HepG2 (cell line): Measurements from ENCODE around the gene GOLPH3. TPM values are rescaled to one million over a fixed set of nuclear protein-coding genes. Genes with fewer than 3 reads are reported as not detected.

Experiments
- ATAC-seq: fragments of 200-7000 bp; cut with Tn5 transposase; 3 replicates; pipeline ENCODE4 v1.9.1; 2020; ENCODE audit warnings: mild to moderate bottlenecking, moderate library complexity
- BruUV-seq: library from RNA; stranded (reverse); fragments of 400-500 nt; replicated peaks from 2 replicates; lab custom pipeline; 2021; lab: Mats Ljungman, UMichigan
- CTCF ChIA-PET: fragments of 300-600 bp; formaldehyde crosslinking; extraction: SDS; loops from one replicate; lab custom pipeline; 2021; ENCODE audit warnings: low total read pairs, inconsistent platforms, low intra/inter-chr PET ratio; lab: Yijun Ruan, JAX
- POLR2A ChIA-PET: fragments of 350-600 bp; sonication (Branson Sonifier 250); formaldehyde crosslinking; loops from one replicate; lab custom pipeline; 2020; ENCODE audit warnings: antibody characterized with exemption, inconsistent platforms; lab: Yijun Ruan, JAX
- DNase-seq: peaks from one replicate; pipeline ENCODE4 v3.0.0-alpha.2; 2015; ENCODE audit warnings: low spot score
- FAIRE-seq: peaks from 3 replicates; lab custom pipeline; 2011; peaks lifted over from hg19 to GRCh38; lab: Jason Lieb, UNC
- H2AFZ ChIP-seq: one replicate; pipeline ENCODE4 v1.6.1; 2011; ENCODE audit warnings: low read length, inconsistent platforms
- H3K27ac ChIP-seq: fragments of 300-600 bp; 3 replicates; pipeline ENCODE4 v1.8.0; 2011; ENCODE audit warnings: mixed run types, mild to moderate bottlenecking, mixed read lengths, low read length, inconsistent platforms; ENCODE audit not compliant: insufficient read depth; ENCODE audit errors: extremely low read length
- H3K27me3 ChIP-seq, 2 experiments: fragments of 200-600 bp in 1 of 2; 2 replicates in 1 of 2; 3 replicates in 1 of 2; pipeline versions ENCODE4 v1.6.0 to v1.8.0; 2011; ENCODE audit warnings: low read length in 2 of 2, mild to moderate bottlenecking in 2 of 2, moderate library complexity in 2 of 2, inconsistent platforms in 1 of 2; ENCODE audit not compliant: insufficient read depth in 2 of 2, control insufficient read depth in 1 of 2
- H3K36me3 ChIP-seq, 2 experiments: fragments of 200-600 bp in 1 of 2; replicated peaks in 1 of 2; 2 replicates in 1 of 2; 3 replicates in 1 of 2; pipeline versions ENCODE4 v1.5.1 to v1.8.0; 2011; ENCODE audit warnings: low read length in 2 of 2, inconsistent platforms in 1 of 2; ENCODE audit not compliant: insufficient read depth in 2 of 2, control insufficient read depth in 1 of 2
- H3K4me1 ChIP-seq: 2 replicates; pipeline ENCODE4 v1.5.1; 2012; ENCODE audit warnings: low read length, inconsistent platforms; ENCODE audit not compliant: insufficient read depth
- H3K4me2 ChIP-seq: 2 replicates; pipeline ENCODE4 v1.6.0; 2011; ENCODE audit warnings: low read depth, low read length, inconsistent platforms
- H3K4me3 ChIP-seq, 3 experiments: fragments of 200-600 bp in 1 of 3; sonication (generic), shearing (Covaris generic) in 1 of 3; replicated peaks in 1 of 3; 2 replicates each; pipeline ENCODE4 v1.5.1; 2011 to 2016; ENCODE audit warnings: low read length in 3 of 3, inconsistent platforms in 2 of 3, low read depth in 2 of 3, mild to moderate bottlenecking in 2 of 3, control low read depth in 1 of 3, mixed read lengths in 1 of 3; ENCODE audit not compliant: insufficient read depth in 1 of 3
- H3K79me2 ChIP-seq: one replicate; pipeline ENCODE4 v1.6.1; 2011; ENCODE audit warnings: low read length, inconsistent platforms; ENCODE audit not compliant: insufficient read depth
- H3K9ac ChIP-seq: 2 replicates; pipeline ENCODE4 v1.6.0; 2011; ENCODE audit warnings: mild to moderate bottlenecking, low read depth, low read length, inconsistent platforms; ENCODE audit not compliant: insufficient read depth
- H3K9me3 ChIP-seq: 2 replicates; pipeline ENCODE4 v1.5.1; 2012; ENCODE audit warnings: mild to moderate bottlenecking, low read length
- H4K20me1 ChIP-seq: 2 replicates; pipeline ENCODE4 v1.6.0; 2011; ENCODE audit warnings: inconsistent platforms, mild to moderate bottlenecking, low read length, moderate library complexity; ENCODE audit not compliant: insufficient read depth
- FIP1L1 ChIP-seq: fragments of 200-400 bp; formaldehyde crosslinking; IDR thresholded peaks from 2 replicates; pipeline ENCODE4 v1.6.1; 2018; ENCODE audit warnings: low read depth, mild to moderate bottlenecking, low read length, moderate library complexity, borderline replicate concordance; ENCODE audit not compliant: insufficient read depth
- KLF11 ChIP-seq: IDR thresholded peaks from 2 replicates; pipeline ENCODE4 v1.6.1; 2016; ENCODE audit warnings: missing compliant biosample characterization
- SNAPC2 ChIP-seq: sonication (generic); formaldehyde crosslinking; IDR thresholded peaks from 2 replicates; pipeline ENCODE4 v1.8.1; 2022; ENCODE audit warnings: mild to moderate bottlenecking, missing genetic modification reagents
- ZIK1 ChIP-seq: sonication (generic); formaldehyde crosslinking; IDR thresholded peaks from 2 replicates; pipeline ENCODE4 v1.5.0; 2020; ENCODE audit warnings: mild to moderate bottlenecking, low read depth, missing genetic modification reagents, borderline replicate concordance
- ZNF558 ChIP-seq: sonication (generic); formaldehyde crosslinking; IDR thresholded peaks from 2 replicates; pipeline ENCODE4 v1.9.0; 2022; ENCODE audit warnings: mild to moderate bottlenecking, missing genetic modification reagents, borderline replicate concordance
- ZNF770 ChIP-seq: sonication (generic); formaldehyde crosslinking; IDR thresholded peaks from 2 replicates; pipeline ENCODE4 v1.5.0; 2020; ENCODE audit warnings: mild to moderate bottlenecking, missing genetic modification reagents
- whole genome bisulfite sequencing: methylation state at CpG from one replicate; pipeline ENCODE4 v1.1.6; 2017; ENCODE audit warnings: low lambda C conversion rate; 5-methylcytosine and 5-hydroxymethylcytosine counted together
- in situ Hi-C: cut with HindIII; loops from 2 replicates; pipeline ENCODE4 v1.10.0; 2017; ENCODE audit warnings: low pct_unique_long_range_greater_than_20kb; ENCODE audit not compliant: extremely low pct_ligation_motif_present
- intact Hi-C: fragments of 100-400 bp; cut with micrococcal nuclease; formaldehyde crosslinking; loops from one replicate; pipeline ENCODE4 v1.10.0; 2022; ENCODE audit not compliant: unreplicated experiment
- polyA plus RNA-seq, 8 experiments: library from polyadenylated mRNA; depleted of rRNA in 3 of 8; stranded (reverse) in 7 of 8; unstranded in 1 of 8; fragments of >200 nt; fragmentation: Illumina TruSeq in 4 of 8; extraction: Trizol in 4 of 8; gene quantifications; 2 replicates each; pipeline versions ENCODE4 v1.2.1 to v1.2.3, GENCODE V29; 2011 to 2016; ENCODE audit warnings: low read depth in 4 of 8, missing spikeins in 1 of 8, mixed read lengths in 1 of 8; ENCODE audit not compliant: insufficient read depth in 1 of 8
- total RNA-seq, 5 experiments: library from RNA; depleted of rRNA; stranded (reverse); fragments of >200 nt; fragmentation: Illumina TruSeq; extraction: Trizol; gene quantifications; 2 replicates each; pipeline ENCODE4 v1.2.3, GENCODE V29; 2016; ENCODE audit warnings: low read depth in 1 of 5
- TF ChIP-seq, protein P1 (sequence below), 2 experiments: sonication (generic) in 1 of 2; formaldehyde crosslinking in 1 of 2; IDR thresholded peaks; 2 replicates each; pipeline versions ENCODE4 v1.6.1 to v1.9.0; 2014 to 2022; ENCODE audit warnings: antibody characterized with exemption in 1 of 2, borderline replicate concordance in 1 of 2, inconsistent platforms in 1 of 2, low read depth in 1 of 2, missing genetic modification reagents in 1 of 2

Gene GOLPH3
- total and polyA plus RNA-seq, 2 of the 13 experiments (the other 11 are each of a cell fraction or from before 2014, with no cell fraction given): 59.5 to 84.5 TPM

GRCh38 chr5:32222723-32223470 lies 48.8 kb upstream of the GOLPH3 start:
- 0 out of 2 replicates have a peak, but pooled peaks have one; percentile 19 for TF ChIP-seq ZNF770 (CRISPR knock-in tag)
- no peak for TF ChIP-seq SNAPC2 (CRISPR knock-in tag)
- TF ChIP-seq, all 625 proteins: peak for 1
- Histone ChIP-seq H3K4me2 (no peak overlapping the region), H3K4me1 (peaks cover 30% of the 10 kb centered on the region), H3K9me3 (no peaks in the 10 kb centered on the region), H3K27ac (no peak overlapping the region), H3K27me3 (no peaks in the 10 kb centered on the region), H4K20me1 (no peaks in the 10 kb centered on the region), H3K9ac (no peak overlapping the region), H3K79me2 (no peaks in the 10 kb centered on the region), H2AFZ (no peak overlapping the region), H3K4me3 (no peak overlapping the region), H3K36me3 (no peaks in the 10 kb centered on the region; a peak in 1 of 5 replicates)
- ATAC-seq: no peak
- no TSS peak for BruUV-seq
- intact Hi-C loops (no loop called here), in situ Hi-C loops (no loop called here)
- FAIRE-seq: no peak
- DNase-seq: no peak
- ChIA-PET POLR2A (no interaction called here), CTCF (no interaction called here)
- 86% methylated on average over 5 of the region's 5 CpGs for WGBS

- no peaks in the 10 kb centered on the region for H3K36me3 ChIP-seq
- TF ChIP-seq FIP1L1 (no peak), ZIK1 (CRISPR knock-in tag) (no peak), ZNF558 (CRISPR knock-in tag) (no peak), KLF11 (no peak)
- TF ChIP-seq, protein P1, sequence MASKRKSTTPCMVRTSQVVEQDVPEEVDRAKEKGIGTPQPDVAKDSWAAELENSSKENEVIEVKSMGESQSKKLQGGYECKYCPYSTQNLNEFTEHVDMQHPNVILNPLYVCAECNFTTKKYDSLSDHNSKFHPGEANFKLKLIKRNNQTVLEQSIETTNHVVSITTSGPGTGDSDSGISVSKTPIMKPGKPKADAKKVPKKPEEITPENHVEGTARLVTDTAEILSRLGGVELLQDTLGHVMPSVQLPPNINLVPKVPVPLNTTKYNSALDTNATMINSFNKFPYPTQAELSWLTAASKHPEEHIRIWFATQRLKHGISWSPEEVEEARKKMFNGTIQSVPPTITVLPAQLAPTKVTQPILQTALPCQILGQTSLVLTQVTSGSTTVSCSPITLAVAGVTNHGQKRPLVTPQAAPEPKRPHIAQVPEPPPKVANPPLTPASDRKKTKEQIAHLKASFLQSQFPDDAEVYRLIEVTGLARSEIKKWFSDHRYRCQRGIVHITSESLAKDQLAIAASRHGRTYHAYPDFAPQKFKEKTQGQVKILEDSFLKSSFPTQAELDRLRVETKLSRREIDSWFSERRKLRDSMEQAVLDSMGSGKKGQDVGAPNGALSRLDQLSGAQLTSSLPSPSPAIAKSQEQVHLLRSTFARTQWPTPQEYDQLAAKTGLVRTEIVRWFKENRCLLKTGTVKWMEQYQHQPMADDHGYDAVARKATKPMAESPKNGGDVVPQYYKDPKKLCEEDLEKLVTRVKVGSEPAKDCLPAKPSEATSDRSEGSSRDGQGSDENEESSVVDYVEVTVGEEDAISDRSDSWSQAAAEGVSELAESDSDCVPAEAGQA (IDR thresholded peaks at IDR 0.05; ENCODE audit: low read depth): 0 out of 2 replicates have a peak, but pooled peaks have one; percentile 28
- TF ChIP-seq, protein P1 (CRISPR knock-in tag; IDR thresholded peaks at IDR 0.05; ENCODE audit: borderline replicate concordance): no peak
- WGBS: 53% methylated on average over 9 of the region's 12 CpGs
- peaks cover 26% of the 10 kb centered on the region for H3K4me1 ChIP-seq
- no peak overlapping the region for H3K9ac ChIP-seq
- FAIRE-seq: no peak
- no peaks in the 10 kb centered on the region for H3K9me3 ChIP-seq
- H2AFZ ChIP-seq: peak overlapping the region; percentile 82
- intact Hi-C loops: no loop called here
- no peaks in the 10 kb centered on the region for H4K20me1 ChIP-seq
- no peak overlapping the region for H3K4me3 ChIP-seq
- no peaks in the 10 kb centered on the region for H3K79me2 ChIP-seq
- H3K4me2 ChIP-seq: peak overlapping the region; percentile 18
- ChIA-PET CTCF (no interaction called here), POLR2A (interaction anchor here (0.8 kb wide), 1 partner anchor 44 kb away, joined by 3 read pairs; the partner anchor contains the start of gene GOLPH3)
- H3K27me3 ChIP-seq: no peaks in the 10 kb centered on the region
- in situ Hi-C loops: no loop called here
- BruUV-seq: no TSS peak
- peak; percentile 33 for ATAC-seq
- H3K27ac ChIP-seq: no peak overlapping the region
- peak; percentile 53 for DNase-seq
Observed at GRCh38 chr5:32217886-32218396, 43.8 kb upstream of the GOLPH3 start.
